Measurements from ENCODE around the gene PRODH2. TPM values are rescaled to one million over a fixed set of nuclear protein-coding genes. Genes with fewer than 3 reads are reported as not detected.

Gene PRODH2
- total RNA-seq, 1 experiment from 2014 or later, result 0.44 TPM

- ATAC-seq, result no peak
- H3K79me2 ChIP-seq (ENCODE audit: insufficient read depth, low read length), result no peaks in the 10 kb centered on the region
- intact Hi-C loops (cut with micrococcal nuclease), result no loop called here
Measured at GRCh38 chr19:35789195-35789977, 23.3 kb downstream of the PRODH2 start.

GRCh38 chr19:35788205-35788960, 24.3 kb downstream of the PRODH2 start:
- H3K9me3 ChIP-seq (ENCODE audit: control insufficient read depth in 1 of 2, insufficient read depth in 1 of 2, low read depth in 1 of 2, low read length in 2 of 2), result no peaks in the 10 kb centered on the region
- CTCF ChIA-PET, result no interaction called here
- RAD21 ChIA-PET (ENCODE audit: low non-redundant PET in 1 of 2, low total read pairs in 2 of 2, uncharacterized antibody in 2 of 2, unreplicated experiment in 2 of 2), result no interaction called here
- H3K79me2 ChIP-seq (ENCODE audit: insufficient read depth, low read length), result no peaks in the 10 kb centered on the region
- H3K27me3 ChIP-seq (ENCODE audit: insufficient read depth, low read length), result no peaks in the 10 kb centered on the region
- peaks cover 0 to 5% of the 10 kb centered on the region in 2 experiments; a peak in 2 of 4 replicates for H3K4me1 ChIP-seq (ENCODE audit: control insufficient read depth in 1 of 2, insufficient read depth in 2 of 2, low read length in 2 of 2)
- H4K20me1 ChIP-seq (ENCODE audit: insufficient read depth), result no peaks in the 10 kb centered on the region
- intact Hi-C loops (cut with micrococcal nuclease), result no loop called here
- H3K9me2 ChIP-seq (ENCODE audit: insufficient read depth), result no peaks in the 10 kb centered on the region
- BruUV-seq (replicated peaks), result no TSS peak
- H3K36me3 ChIP-seq (ENCODE audit: control insufficient read depth in 1 of 2, insufficient read depth in 2 of 2, low read length in 2 of 2), result 0 out of 4 replicates have a peak, but pooled peaks cover 0 to 2% of the 10 kb centered on the region in 2 experiments
- no peak overlapping the region for H2AFZ ChIP-seq (ENCODE audit: low read depth, low read length, poor library complexity, severe bottlenecking)
- DNase-seq (ENCODE audit: low read depth, low spot score), result no peak
- H3K9ac ChIP-seq (ENCODE audit: low read length), result no peak overlapping the region
- H3K27ac ChIP-seq (ENCODE audit: low read depth, low read length), result no peak overlapping the region
- no peak for ATAC-seq
- POLR2A ChIA-PET, result interaction anchor here (1.0 kb wide), 1 partner anchor 40 kb away, joined by 3 read pairs; the partner anchor contains the start of gene LIN37
- no peak overlapping the region for H3K4me2 ChIP-seq (ENCODE audit: low read length)
- no peak overlapping the region for H3K4me3 ChIP-seq (replicated peaks in 1 of 2; ENCODE audit: low read depth in 1 of 2, low read length in 2 of 2)
- no peak for TF ChIP-seq EZH2phosphoT487 (IDR thresholded peaks at IDR 0.05; ENCODE audit: borderline replicate concordance)
- TF ChIP-seq POLR2A (IDR thresholded peaks at IDR 0.05; ENCODE audit: borderline replicate concordance, extremely low read depth, insufficient read depth, insufficient read length), result no peak
- no peak for TF ChIP-seq JUND (IDR thresholded peaks at IDR 0.05)
- no peak for TF ChIP-seq RAD21 (IDR thresholded peaks at IDR 0.05; ENCODE audit: low read depth)
- TF ChIP-seq EGR1 (IDR thresholded peaks at IDR 0.05; ENCODE audit: low read depth), result no peak
- no peak for TF ChIP-seq EZH2 (IDR thresholded peaks at IDR 0.05)
- no peak for TF ChIP-seq SIN3A (IDR thresholded peaks at IDR 0.05; ENCODE audit: low read depth)
- TF ChIP-seq, protein P1, sequence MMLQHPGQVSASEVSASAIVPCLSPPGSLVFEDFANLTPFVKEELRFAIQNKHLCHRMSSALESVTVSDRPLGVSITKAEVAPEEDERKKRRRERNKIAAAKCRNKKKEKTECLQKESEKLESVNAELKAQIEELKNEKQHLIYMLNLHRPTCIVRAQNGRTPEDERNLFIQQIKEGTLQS (IDR thresholded peaks at IDR 0.05), result no peak
- no peak for TF ChIP-seq YY1 (IDR thresholded peaks at IDR 0.05; ENCODE audit: extremely low read depth, insufficient replicate concordance, low read depth, low read length)
- no peak for TF ChIP-seq SP1 (IDR thresholded peaks at IDR 0.05; ENCODE audit: low read depth)
- TF ChIP-seq FOSL1 (IDR thresholded peaks at IDR 0.05; ENCODE audit: low read depth), result no peak
- TF ChIP-seq, protein P2, sequence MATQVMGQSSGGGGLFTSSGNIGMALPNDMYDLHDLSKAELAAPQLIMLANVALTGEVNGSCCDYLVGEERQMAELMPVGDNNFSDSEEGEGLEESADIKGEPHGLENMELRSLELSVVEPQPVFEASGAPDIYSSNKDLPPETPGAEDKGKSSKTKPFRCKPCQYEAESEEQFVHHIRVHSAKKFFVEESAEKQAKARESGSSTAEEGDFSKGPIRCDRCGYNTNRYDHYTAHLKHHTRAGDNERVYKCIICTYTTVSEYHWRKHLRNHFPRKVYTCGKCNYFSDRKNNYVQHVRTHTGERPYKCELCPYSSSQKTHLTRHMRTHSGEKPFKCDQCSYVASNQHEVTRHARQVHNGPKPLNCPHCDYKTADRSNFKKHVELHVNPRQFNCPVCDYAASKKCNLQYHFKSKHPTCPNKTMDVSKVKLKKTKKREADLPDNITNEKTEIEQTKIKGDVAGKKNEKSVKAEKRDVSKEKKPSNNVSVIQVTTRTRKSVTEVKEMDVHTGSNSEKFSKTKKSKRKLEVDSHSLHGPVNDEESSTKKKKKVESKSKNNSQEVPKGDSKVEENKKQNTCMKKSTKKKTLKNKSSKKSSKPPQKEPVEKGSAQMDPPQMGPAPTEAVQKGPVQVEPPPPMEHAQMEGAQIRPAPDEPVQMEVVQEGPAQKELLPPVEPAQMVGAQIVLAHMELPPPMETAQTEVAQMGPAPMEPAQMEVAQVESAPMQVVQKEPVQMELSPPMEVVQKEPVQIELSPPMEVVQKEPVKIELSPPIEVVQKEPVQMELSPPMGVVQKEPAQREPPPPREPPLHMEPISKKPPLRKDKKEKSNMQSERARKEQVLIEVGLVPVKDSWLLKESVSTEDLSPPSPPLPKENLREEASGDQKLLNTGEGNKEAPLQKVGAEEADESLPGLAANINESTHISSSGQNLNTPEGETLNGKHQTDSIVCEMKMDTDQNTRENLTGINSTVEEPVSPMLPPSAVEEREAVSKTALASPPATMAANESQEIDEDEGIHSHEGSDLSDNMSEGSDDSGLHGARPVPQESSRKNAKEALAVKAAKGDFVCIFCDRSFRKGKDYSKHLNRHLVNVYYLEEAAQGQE (IDR thresholded peaks at IDR 0.05; ENCODE audit: low read depth), result no peak
- no peak for TF ChIP-seq POLR2AphosphoS5 (IDR thresholded peaks at IDR 0.05; ENCODE audit: low read depth, low read length)
- TF ChIP-seq TCF7L2 (IDR thresholded peaks at IDR 0.05; ENCODE audit: borderline replicate concordance, extremely low read depth, insufficient read depth, insufficient read length), result no peak

More at GRCh38 chr19:35789195-35789977, 23.3 kb downstream of the PRODH2 start:
- H3K36me3 ChIP-seq (ENCODE audit: control insufficient read depth in 1 of 2, insufficient read depth in 2 of 2, low read length in 2 of 2), result 0 out of 4 replicates have a peak, but pooled peaks cover 0 to 2% of the 10 kb centered on the region in 2 experiments
- H3K4me1 ChIP-seq (ENCODE audit: control insufficient read depth in 1 of 2, insufficient read depth in 2 of 2, low read length in 2 of 2), result peaks cover 0 to 5% of the 10 kb centered on the region in 2 experiments; a peak in 2 of 4 replicates
- TF ChIP-seq EZH2 (IDR thresholded peaks at IDR 0.05) (no peak), POLR2A (IDR thresholded peaks at IDR 0.05; ENCODE audit: borderline replicate concordance, extremely low read depth, insufficient read depth, insufficient read length) (no peak), POLR2AphosphoS5 (IDR thresholded peaks at IDR 0.05; ENCODE audit: low read depth, low read length) (no peak)
- BruUV-seq (replicated peaks), result no TSS peak
- no peak overlapping the region; the same call in 1 of the 2 replicates for H3K27ac ChIP-seq (ENCODE audit: low read depth, low read length)
- no peaks in the 10 kb centered on the region for H3K27me3 ChIP-seq (ENCODE audit: insufficient read depth, low read length)
- no peak overlapping the region for H2AFZ ChIP-seq (ENCODE audit: low read depth, low read length, poor library complexity, severe bottlenecking)
- no peaks in the 10 kb centered on the region for H3K9me2 ChIP-seq (ENCODE audit: insufficient read depth)
- POLR2A ChIA-PET, result no interaction called here
- no peak for DNase-seq (ENCODE audit: low read depth, low spot score)
- H3K9me3 ChIP-seq (ENCODE audit: control insufficient read depth in 1 of 2, insufficient read depth in 1 of 2, low read depth in 1 of 2, low read length in 2 of 2), result no peaks in the 10 kb centered on the region
- H4K20me1 ChIP-seq (ENCODE audit: insufficient read depth), result no peaks in the 10 kb centered on the region
- no peak overlapping the region for H3K4me2 ChIP-seq (ENCODE audit: low read length)
- CTCF ChIA-PET, result no interaction called here
- no peak overlapping the region for H3K9ac ChIP-seq (ENCODE audit: low read length)
- no peak overlapping the region for H3K4me3 ChIP-seq (replicated peaks in 1 of 2; ENCODE audit: low read depth in 1 of 2, low read length in 2 of 2)
- RAD21 ChIA-PET (ENCODE audit: low non-redundant PET in 1 of 2, low total read pairs in 2 of 2, uncharacterized antibody in 2 of 2, unreplicated experiment in 2 of 2), result interaction anchor here in 1 of 2 experiments (0.6 kb wide), 1 partner anchor 385 kb away, joined by 3 read pairs; no protein-coding TSS in a partner anchor
